Hepatocyte (in vitro differentiated cells): ENCODE measurements around the gene UPF2.
"Not testable (repeated sequence)": the region's sequence is repeated elsewhere in the genome, so short reads cannot be mapped to it uniquely, and the experiment has no call there.

Experiments used
- EZH2 ChIP-seq: fragments of 200-600 bp; sonication (generic); IDR thresholded peaks from 2 replicates; pipeline ENCODE4 v1.6.1; 2016; ENCODE audit warnings: antibody characterized with exemption, mild to moderate bottlenecking, borderline replicate concordance
- TF ChIP-seq, protein P1 (sequence below): fragments of 200-600 bp; sonication (generic); IDR thresholded peaks from 2 replicates; pipeline ENCODE4 v1.5.1; 2016; ENCODE audit warnings: antibody characterized with exemption, mild to moderate bottlenecking; ENCODE audit not compliant: poor library complexity

GRCh38 chr10:12071441-12071840, 28.8 kb upstream of the UPF2 start:
- TF ChIP-seq, protein P1, sequence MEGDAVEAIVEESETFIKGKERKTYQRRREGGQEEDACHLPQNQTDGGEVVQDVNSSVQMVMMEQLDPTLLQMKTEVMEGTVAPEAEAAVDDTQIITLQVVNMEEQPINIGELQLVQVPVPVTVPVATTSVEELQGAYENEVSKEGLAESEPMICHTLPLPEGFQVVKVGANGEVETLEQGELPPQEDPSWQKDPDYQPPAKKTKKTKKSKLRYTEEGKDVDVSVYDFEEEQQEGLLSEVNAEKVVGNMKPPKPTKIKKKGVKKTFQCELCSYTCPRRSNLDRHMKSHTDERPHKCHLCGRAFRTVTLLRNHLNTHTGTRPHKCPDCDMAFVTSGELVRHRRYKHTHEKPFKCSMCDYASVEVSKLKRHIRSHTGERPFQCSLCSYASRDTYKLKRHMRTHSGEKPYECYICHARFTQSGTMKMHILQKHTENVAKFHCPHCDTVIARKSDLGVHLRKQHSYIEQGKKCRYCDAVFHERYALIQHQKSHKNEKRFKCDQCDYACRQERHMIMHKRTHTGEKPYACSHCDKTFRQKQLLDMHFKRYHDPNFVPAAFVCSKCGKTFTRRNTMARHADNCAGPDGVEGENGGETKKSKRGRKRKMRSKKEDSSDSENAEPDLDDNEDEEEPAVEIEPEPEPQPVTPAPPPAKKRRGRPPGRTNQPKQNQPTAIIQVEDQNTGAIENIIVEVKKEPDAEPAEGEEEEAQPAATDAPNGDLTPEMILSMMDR: not testable (repeated sequence)
- not testable (repeated sequence) for TF ChIP-seq EZH2
